ENCODE measurements around the gene COL15A1. TPM values are rescaled to one million over a fixed set of nuclear protein-coding genes. Genes with fewer than 3 reads are reported as not detected.

Gene COL15A1
- total RNA-seq, 1 experiment from 2014 or later = 0.04 TPM

GRCh38 chr9:99055384-99055783, 111.7 kb downstream of the COL15A1 start:
- H3K4me1 ChIP-seq (ENCODE audit: insufficient read depth, low read length, poor library complexity, severe bottlenecking) = no peaks in the 10 kb centered on the region
- no peaks in the 10 kb centered on the region for H3K9me3 ChIP-seq (ENCODE audit: low read depth, low read length, poor library complexity, severe bottlenecking)
- intact Hi-C loops (cut with micrococcal nuclease; ENCODE audit: unreplicated experiment) = no loop called here
- BruUV-seq (replicated peaks) = no TSS peak
- no peak overlapping the region for H3K4me3 ChIP-seq (ENCODE audit: low read depth, low read length, poor library complexity, severe bottlenecking)
- no peak for DNase-seq (ENCODE audit: low spot score)
- no peak for TF ChIP-seq EZH2 (IDR thresholded peaks at IDR 0.05; ENCODE audit: borderline replicate concordance, low read depth, low read length, poor library complexity, severe bottlenecking)
- no peak for TF ChIP-seq CTCF (conservative IDR thresholded peaks at IDR 0.05; ENCODE audit: low read depth, low read length)
- POLR2A ChIA-PET (ENCODE audit: low non-redundant PET) = no interaction called here
- H3K27ac ChIP-seq (ENCODE audit: low read depth, low read length, poor library complexity, severe bottlenecking) = no peak overlapping the region
- no peaks in the 10 kb centered on the region for H3K27me3 ChIP-seq (replicated peaks; ENCODE audit: insufficient read depth, low read depth, low read length, poor library complexity)
- CTCF ChIA-PET = no interaction called here
- H3K36me3 ChIP-seq (ENCODE audit: insufficient read depth, low read length, poor library complexity, severe bottlenecking) = no peaks in the 10 kb centered on the region

- no peaks in the 10 kb centered on the region for H3K4me1 ChIP-seq (ENCODE audit: insufficient read depth, low read length, poor library complexity, severe bottlenecking)
- no peak overlapping the region for H3K4me3 ChIP-seq (ENCODE audit: low read depth, low read length, poor library complexity, severe bottlenecking)
- H3K27me3 ChIP-seq (replicated peaks; ENCODE audit: insufficient read depth, low read depth, low read length, poor library complexity) = no peaks in the 10 kb centered on the region
- ChIA-PET POLR2A (ENCODE audit: low non-redundant PET) (no interaction called here), CTCF (no interaction called here)
- intact Hi-C loops (cut with micrococcal nuclease; ENCODE audit: unreplicated experiment) = no loop called here
- no TSS peak for BruUV-seq (replicated peaks)
- no peak for TF ChIP-seq CTCF (conservative IDR thresholded peaks at IDR 0.05; ENCODE audit: low read depth, low read length)
- no peak for TF ChIP-seq EZH2 (IDR thresholded peaks at IDR 0.05; ENCODE audit: borderline replicate concordance, low read depth, low read length, poor library complexity, severe bottlenecking)
- no peak for DNase-seq (ENCODE audit: low spot score)
- H3K27ac ChIP-seq (ENCODE audit: low read depth, low read length, poor library complexity, severe bottlenecking) = no peak overlapping the region
- H3K36me3 ChIP-seq (ENCODE audit: insufficient read depth, low read length, poor library complexity, severe bottlenecking) = no peaks in the 10 kb centered on the region
- no peaks in the 10 kb centered on the region for H3K9me3 ChIP-seq (ENCODE audit: low read depth, low read length, poor library complexity, severe bottlenecking)
These were observed 112.5 kb downstream of the COL15A1 start for GRCh38 chr9:99056186-99056585.

GRCh38 chr9:99056886-99057664, 113.4 kb downstream of the COL15A1 start:
- no peak overlapping the region for H3K27ac ChIP-seq (ENCODE audit: low read depth, low read length, poor library complexity, severe bottlenecking)
- no TSS peak for BruUV-seq (replicated peaks)
- intact Hi-C loops (cut with micrococcal nuclease; ENCODE audit: unreplicated experiment) = no loop called here
- POLR2A ChIA-PET (ENCODE audit: low non-redundant PET) = no interaction called here
- DNase-seq (ENCODE audit: low spot score) = no peak
- no peaks in the 10 kb centered on the region for H3K4me1 ChIP-seq (ENCODE audit: insufficient read depth, low read length, poor library complexity, severe bottlenecking)
- no peak for TF ChIP-seq CTCF (conservative IDR thresholded peaks at IDR 0.05; ENCODE audit: low read depth, low read length)
- no peak for TF ChIP-seq EZH2 (IDR thresholded peaks at IDR 0.05; ENCODE audit: borderline replicate concordance, low read depth, low read length, poor library complexity, severe bottlenecking)
- peaks cover 6% of the 10 kb centered on the region for H3K27me3 ChIP-seq (replicated peaks; ENCODE audit: insufficient read depth, low read depth, low read length, poor library complexity)
- no peak overlapping the region for H3K4me3 ChIP-seq (ENCODE audit: low read depth, low read length, poor library complexity, severe bottlenecking)
- no peaks in the 10 kb centered on the region for H3K36me3 ChIP-seq (ENCODE audit: insufficient read depth, low read length, poor library complexity, severe bottlenecking)
- CTCF ChIA-PET = no interaction called here
- H3K9me3 ChIP-seq (ENCODE audit: low read depth, low read length, poor library complexity, severe bottlenecking) = no peaks in the 10 kb centered on the region

All from A673 (cell line).